Stimulated activated naive B cell treated with anti-CD40 and anti-IgM and Interleukin-4, amounts not matched to agents 10 μg/mL and 1 μg/mL and 100 μg/mL, for 72 hours (primary cell): Measurements from ENCODE around the gene PRKG1.

Experiments used
- ATAC-seq, 2 donors: fragments of 150-1000 bp; cut with Tn5 transposase; replicated peaks; 2 replicates each; pipeline ENCODE4 v1.10.0; 2021; ENCODE audit warnings: moderate library complexity in 1 of 2
- DNase-seq: peaks from one replicate; pipeline ENCODE4 v3.0.0; 2021
- H3K27ac Mint-ChIP-seq: one replicate; pipeline ENCODE4 v1.8.0; 2022; ENCODE audit warnings: mild to moderate bottlenecking, mixed read lengths
- H3K27me3 Mint-ChIP-seq, 2 donors: one replicate each; pipeline ENCODE4 v1.8.0; 2022; ENCODE audit warnings: mixed read lengths in 2 of 2
- H3K36me3 Mint-ChIP-seq, 2 donors: one replicate each; pipeline ENCODE4 v1.8.0; 2022; ENCODE audit warnings: mixed read lengths in 2 of 2, mild to moderate bottlenecking in 1 of 2
- H3K4me1 Mint-ChIP-seq, 2 donors: one replicate each; pipeline ENCODE4 v1.8.0; 2022; ENCODE audit warnings: mixed read lengths in 2 of 2, mild to moderate bottlenecking in 1 of 2
- H3K4me3 Mint-ChIP-seq, 2 donors: one replicate each; pipeline ENCODE4 v1.8.0; 2022; ENCODE audit warnings: mild to moderate bottlenecking in 2 of 2, mixed read lengths in 2 of 2, moderate library complexity in 1 of 2
- H3K9me3 Mint-ChIP-seq, 2 donors: one replicate each; pipeline ENCODE4 v1.8.0; 2022; ENCODE audit warnings: mixed read lengths in 2 of 2, mild to moderate bottlenecking in 1 of 2

Gene PRKG1

DNA sequence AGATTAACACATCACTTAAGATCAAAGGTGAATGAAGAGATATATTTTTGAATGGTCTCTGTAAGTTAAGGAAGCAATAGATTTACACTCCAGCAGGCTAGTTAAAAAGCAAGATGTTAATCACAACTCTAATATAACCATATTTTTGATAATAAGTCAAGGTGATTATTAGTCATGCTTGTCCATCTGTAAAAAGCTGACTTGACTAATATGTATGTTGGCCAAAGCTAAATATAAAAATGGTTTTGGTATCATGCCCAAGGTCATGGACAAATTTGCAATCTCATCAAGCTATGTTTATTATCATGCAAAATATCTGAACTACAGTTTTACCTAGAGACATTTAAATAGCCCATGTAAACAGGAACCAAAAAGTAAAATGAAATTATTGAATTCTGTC, 727.7 kb downstream of the PRKG1 start:
- Mint-ChIP-seq H3K27ac (no peak overlapping the region), H3K27me3 (no peaks in the 10 kb centered on the region), H3K4me1 (no peaks in the 10 kb centered on the region), H3K36me3 (no peaks in the 10 kb centered on the region), H3K9me3 (no peaks in the 10 kb centered on the region), H3K4me3 (no peak overlapping the region)
- DNase-seq (no peak), ATAC-seq (no peak)

- DNase-seq (no peak), ATAC-seq (no peak)
- H3K27ac Mint-ChIP-seq: no peak overlapping the region
- H3K36me3 Mint-ChIP-seq: no peaks in the 10 kb centered on the region
- no peaks in the 10 kb centered on the region for H3K9me3 Mint-ChIP-seq
- H3K4me1 Mint-ChIP-seq: no peaks in the 10 kb centered on the region
- no peaks in the 10 kb centered on the region for H3K27me3 Mint-ChIP-seq
- no peak overlapping the region for H3K4me3 Mint-ChIP-seq
Measured at GRCh38 chr10:51804866-51805265, 730.6 kb downstream of the PRKG1 start.

- H3K4me1 Mint-ChIP-seq: no peaks in the 10 kb centered on the region
- no peak for ATAC-seq
- no peaks in the 10 kb centered on the region for H3K9me3 Mint-ChIP-seq
- DNase-seq: no peak
- H3K4me3 Mint-ChIP-seq: no peak overlapping the region
- H3K36me3 Mint-ChIP-seq: no peaks in the 10 kb centered on the region
- no peak overlapping the region for H3K27ac Mint-ChIP-seq
- H3K27me3 Mint-ChIP-seq: no peaks in the 10 kb centered on the region
Measured at GRCh38 chr10:51806079-51806835, 732.0 kb downstream of the PRKG1 start.

DNA sequence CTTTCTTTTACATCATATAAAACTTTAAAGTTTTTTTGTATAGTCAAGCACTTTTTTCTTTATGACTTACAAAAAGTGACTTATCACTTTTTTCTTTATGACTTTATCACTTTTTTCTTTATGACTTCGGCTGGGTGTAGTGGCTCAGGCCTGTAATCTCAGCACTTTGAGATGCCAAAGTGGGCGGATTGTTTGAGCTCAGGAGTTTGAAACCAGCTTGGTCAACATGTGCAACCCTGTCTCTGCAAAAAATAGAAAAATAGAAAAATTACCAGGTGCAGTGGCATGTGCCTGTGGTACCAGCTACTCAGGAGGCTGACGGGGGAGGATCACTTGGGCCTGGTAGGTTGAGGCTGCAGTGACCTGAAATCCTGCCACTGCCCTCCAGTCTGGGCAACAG, 733.9 kb downstream of the PRKG1 start:
- DNase-seq: no peak

GRCh38 chr10:51815723-51816122, 741.4 kb downstream of the PRKG1 start:
- Mint-ChIP-seq H3K36me3 (no peaks in the 10 kb centered on the region), H3K4me1 (no peaks in the 10 kb centered on the region), H3K27me3 (no peaks in the 10 kb centered on the region), H3K9me3 (no peaks in the 10 kb centered on the region), H3K4me3 (no peak overlapping the region), H3K27ac (no peak overlapping the region)
- ATAC-seq (no peak), DNase-seq (no peak)

More for the DNA sequence above, 733.9 kb downstream of the PRKG1 start:
- Mint-ChIP-seq H3K9me3 (no peaks in the 10 kb centered on the region), H3K27me3 (no peaks in the 10 kb centered on the region), H3K4me1 (no peaks in the 10 kb centered on the region), H3K27ac (no peak overlapping the region), H3K36me3 (no peaks in the 10 kb centered on the region), H3K4me3 (no peak overlapping the region)
- ATAC-seq: no peak

GRCh38 chr10:51821045-51821444, 746.8 kb downstream of the PRKG1 start:
- DNase-seq (no peak), ATAC-seq (no peak)
- Mint-ChIP-seq H3K27me3 (no peaks in the 10 kb centered on the region), H3K4me3 (no peak overlapping the region), H3K27ac (no peak overlapping the region), H3K9me3 (peaks cover 0 to 3% of the 10 kb centered on the region in 2 donors), H3K36me3 (no peaks in the 10 kb centered on the region), H3K4me1 (no peaks in the 10 kb centered on the region)

- Mint-ChIP-seq H3K27ac (no peak overlapping the region), H3K4me3 (no peak overlapping the region), H3K9me3 (peaks cover 0 to 3% of the 10 kb centered on the region in 2 donors), H3K36me3 (no peaks in the 10 kb centered on the region), H3K27me3 (no peaks in the 10 kb centered on the region), H3K4me1 (no peaks in the 10 kb centered on the region)
- DNase-seq (no peak), ATAC-seq (no peak)
Measured at GRCh38 chr10:51821745-51822144, 747.5 kb downstream of the PRKG1 start.

GRCh38 chr10:51832652-51833383, 758.5 kb downstream of the PRKG1 start:
- Mint-ChIP-seq H3K27me3 (no peaks in the 10 kb centered on the region), H3K9me3 (peaks cover 3 to 8% of the 10 kb centered on the region in 2 donors), H3K4me1 (no peaks in the 10 kb centered on the region), H3K27ac (no peak overlapping the region), H3K36me3 (no peaks in the 10 kb centered on the region), H3K4me3 (no peak overlapping the region)
- no peak for ATAC-seq
- no peak for DNase-seq

- DNase-seq (no peak), ATAC-seq (no peak)
- H3K27me3 Mint-ChIP-seq: no peaks in the 10 kb centered on the region
- no peaks in the 10 kb centered on the region for H3K36me3 Mint-ChIP-seq
- no peak overlapping the region for H3K4me3 Mint-ChIP-seq
- no peaks in the 10 kb centered on the region for H3K4me1 Mint-ChIP-seq
- H3K27ac Mint-ChIP-seq: no peak overlapping the region
- peaks cover 3 to 5% of the 10 kb centered on the region in 2 donors for H3K9me3 Mint-ChIP-seq
Measured at GRCh38 chr10:51834548-51834947, 760.3 kb downstream of the PRKG1 start.

GRCh38 chr10:51838471-51838870, 764.2 kb downstream of the PRKG1 start:
- H3K4me1 Mint-ChIP-seq: no peaks in the 10 kb centered on the region
- H3K4me3 Mint-ChIP-seq: no peak overlapping the region
- peaks cover 3 to 4% of the 10 kb centered on the region in 2 donors for H3K9me3 Mint-ChIP-seq
- H3K27me3 Mint-ChIP-seq: no peaks in the 10 kb centered on the region
- H3K27ac Mint-ChIP-seq: no peak overlapping the region
- DNase-seq (no peak), ATAC-seq (no peak)
- H3K36me3 Mint-ChIP-seq: no peaks in the 10 kb centered on the region

GRCh38 chr10:51843966-51844365, 769.7 kb downstream of the PRKG1 start:
- no peaks in the 10 kb centered on the region for H3K4me1 Mint-ChIP-seq
- DNase-seq: no peak
- no peak for ATAC-seq
- no peak overlapping the region for H3K27ac Mint-ChIP-seq
- no peaks in the 10 kb centered on the region for H3K36me3 Mint-ChIP-seq
- no peaks in the 10 kb centered on the region for H3K9me3 Mint-ChIP-seq
- H3K27me3 Mint-ChIP-seq: no peaks in the 10 kb centered on the region
- H3K4me3 Mint-ChIP-seq: no peak overlapping the region

GRCh38 chr10:51846856-51847506, 772.7 kb downstream of the PRKG1 start:
- H3K9me3 Mint-ChIP-seq: no peaks in the 10 kb centered on the region
- H3K4me3 Mint-ChIP-seq: no peak overlapping the region
- H3K27me3 Mint-ChIP-seq: no peaks in the 10 kb centered on the region
- no peak overlapping the region for H3K27ac Mint-ChIP-seq
- no peaks in the 10 kb centered on the region for H3K36me3 Mint-ChIP-seq
- DNase-seq (no peak), ATAC-seq (no peak)
- no peaks in the 10 kb centered on the region for H3K4me1 Mint-ChIP-seq

- Mint-ChIP-seq H3K27ac (no peak overlapping the region), H3K36me3 (no peaks in the 10 kb centered on the region), H3K9me3 (peaks cover 0 to 2% of the 10 kb centered on the region in 2 donors), H3K27me3 (no peaks in the 10 kb centered on the region), H3K4me1 (no peaks in the 10 kb centered on the region), H3K4me3 (no peak overlapping the region)
- DNase-seq: no peak
- ATAC-seq: no peak
Measured at GRCh38 chr10:51852297-51852696, 778.0 kb downstream of the PRKG1 start.

DNA sequence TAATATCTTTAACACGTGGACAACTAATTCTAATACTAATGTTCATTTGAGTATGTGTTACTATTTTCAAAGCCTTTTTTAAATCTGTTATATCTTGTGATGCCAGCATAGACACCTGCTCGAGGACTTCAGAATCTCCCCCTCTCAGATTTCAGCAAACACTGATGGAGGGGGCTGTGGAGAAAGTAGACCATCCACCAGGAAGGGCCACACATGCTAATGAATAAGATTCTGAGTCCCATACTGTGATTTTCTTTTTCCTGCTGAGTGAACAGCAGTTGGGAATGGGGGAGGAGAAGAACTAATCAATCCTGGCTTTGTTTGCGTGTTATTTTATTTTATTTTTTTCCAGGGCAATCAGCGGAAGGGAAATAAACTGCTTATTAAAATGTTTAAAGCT, 783.0 kb downstream of the PRKG1 start:
- Mint-ChIP-seq H3K4me1 (no peaks in the 10 kb centered on the region), H3K36me3 (no peaks in the 10 kb centered on the region)

DNA sequence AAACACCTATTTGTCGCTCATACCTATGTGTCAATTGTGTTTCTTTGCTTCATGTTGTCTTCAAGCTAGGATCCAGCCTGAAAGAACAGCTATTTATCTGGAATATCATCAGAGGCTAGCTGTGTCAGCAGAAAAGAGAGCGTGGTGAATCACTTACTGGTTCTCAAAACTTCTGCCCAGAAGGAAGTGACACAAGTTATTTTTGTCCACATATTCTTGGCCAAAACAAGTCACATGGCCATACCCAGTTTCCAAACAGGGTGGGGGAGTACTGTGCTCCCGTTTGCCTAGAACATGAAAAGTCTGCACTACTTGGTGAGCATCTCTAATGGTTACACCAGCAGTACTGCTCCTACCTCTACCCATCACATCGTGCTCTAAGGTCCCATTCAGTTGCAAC, 786.0 kb downstream of the PRKG1 start:
- Mint-ChIP-seq H3K4me3 (no peak overlapping the region), H3K4me1 (no peaks in the 10 kb centered on the region), H3K27ac (no peak overlapping the region), H3K9me3 (peaks cover 0 to 3% of the 10 kb centered on the region in 2 donors), H3K36me3 (no peaks in the 10 kb centered on the region), H3K27me3 (no peaks in the 10 kb centered on the region)
- no peak for ATAC-seq
- DNase-seq: no peak

More for the DNA sequence above, 783.0 kb downstream of the PRKG1 start:
- ATAC-seq (no peak), DNase-seq (no peak)
- Mint-ChIP-seq H3K27me3 (no peaks in the 10 kb centered on the region), H3K9me3 (peaks cover 0 to 2% of the 10 kb centered on the region in 2 donors), H3K4me3 (no peak overlapping the region), H3K27ac (no peak overlapping the region)
